Spleen (tissue), 7 donors: Measurements from ENCODE around the gene FGF14.

Experiments
- POLR2AphosphoS5 ChIP-seq, 3 donors: sonication (generic); formaldehyde crosslinking; IDR thresholded peaks; one replicate each; pipeline ENCODE4 v1.5.1; 2017; ENCODE audit warnings: antibody characterized with exemption in 3 of 3
- TF ChIP-seq, protein P1 (sequence below), 11 experiments: fragments of 200-600 bp in 7 of 11; fragments of 450-650 bp in 4 of 11; sonication (generic) in 4 of 11; IDR thresholded peaks in 8 of 11; conservative IDR thresholded peaks in 3 of 11; 1 replicate in 7 of 11; 2 replicates in 4 of 11; pipeline versions ENCODE4 v1.4.0 to v1.8.0; 2016 to 2021; ENCODE audit warnings: antibody characterized with exemption in 11 of 11, inconsistent platforms in 4 of 11, mild to moderate bottlenecking in 1 of 11
- donor health status: DM: no; HTN: no; CAD: no; lungs with moderate emphysema.
- donor health status: DM: no; HTN: no; CAD: no.
- donor health status: DM: no; HTN: no; CAD: no.

DNA sequence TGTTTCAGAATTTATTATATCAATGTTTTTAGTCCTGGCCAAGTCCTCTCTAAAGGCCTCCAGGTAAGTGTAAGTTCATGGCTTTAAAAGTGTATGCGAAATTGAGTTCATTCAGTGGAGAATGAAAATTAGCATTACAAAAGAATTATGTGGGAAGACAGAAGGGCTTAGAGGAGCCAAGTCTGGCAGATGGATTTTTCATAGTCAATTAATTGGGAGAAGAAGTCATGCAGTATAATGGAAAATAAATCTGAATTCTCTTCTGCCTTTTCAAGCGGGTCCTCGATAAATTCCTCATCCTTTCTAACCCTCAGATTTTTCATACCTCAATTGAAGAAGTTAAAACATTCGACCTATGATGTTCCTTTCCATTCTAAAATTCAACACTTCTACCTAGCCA is 555.1 kb downstream of the FGF14 start:
- TF ChIP-seq, protein P1, sequence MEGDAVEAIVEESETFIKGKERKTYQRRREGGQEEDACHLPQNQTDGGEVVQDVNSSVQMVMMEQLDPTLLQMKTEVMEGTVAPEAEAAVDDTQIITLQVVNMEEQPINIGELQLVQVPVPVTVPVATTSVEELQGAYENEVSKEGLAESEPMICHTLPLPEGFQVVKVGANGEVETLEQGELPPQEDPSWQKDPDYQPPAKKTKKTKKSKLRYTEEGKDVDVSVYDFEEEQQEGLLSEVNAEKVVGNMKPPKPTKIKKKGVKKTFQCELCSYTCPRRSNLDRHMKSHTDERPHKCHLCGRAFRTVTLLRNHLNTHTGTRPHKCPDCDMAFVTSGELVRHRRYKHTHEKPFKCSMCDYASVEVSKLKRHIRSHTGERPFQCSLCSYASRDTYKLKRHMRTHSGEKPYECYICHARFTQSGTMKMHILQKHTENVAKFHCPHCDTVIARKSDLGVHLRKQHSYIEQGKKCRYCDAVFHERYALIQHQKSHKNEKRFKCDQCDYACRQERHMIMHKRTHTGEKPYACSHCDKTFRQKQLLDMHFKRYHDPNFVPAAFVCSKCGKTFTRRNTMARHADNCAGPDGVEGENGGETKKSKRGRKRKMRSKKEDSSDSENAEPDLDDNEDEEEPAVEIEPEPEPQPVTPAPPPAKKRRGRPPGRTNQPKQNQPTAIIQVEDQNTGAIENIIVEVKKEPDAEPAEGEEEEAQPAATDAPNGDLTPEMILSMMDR (IDR thresholded peaks at IDR 0.05 in 8 of 11, conservative IDR thresholded peaks at IDR 0.05 in 3 of 11), result no peak
- no peak for TF ChIP-seq POLR2AphosphoS5 (IDR thresholded peaks at IDR 0.05)
